ENCODE results near the gene WFIKKN2.

Gene WFIKKN2

DNA sequence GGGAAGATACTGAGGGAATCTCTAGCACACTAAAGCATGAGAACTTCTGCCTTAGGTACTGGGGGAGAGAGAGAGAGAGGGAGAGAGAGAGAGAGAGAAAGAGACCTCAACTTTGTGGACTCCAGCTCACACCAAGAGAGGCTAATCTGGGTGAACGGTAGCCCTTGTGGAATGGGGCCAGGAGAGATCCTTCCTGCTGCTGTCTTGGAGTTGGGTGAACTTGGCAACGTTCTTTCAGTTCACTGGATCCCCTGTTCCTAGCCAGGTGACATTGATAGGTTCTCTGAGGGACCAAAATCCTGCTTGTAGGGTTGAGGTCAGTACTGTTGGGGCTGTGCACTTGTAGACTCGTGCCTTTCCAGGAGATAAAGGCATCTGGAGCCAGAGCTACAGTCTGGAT lies 26.5 kb upstream of the WFIKKN2 start:
- DNase-seq: no peak

DNA sequence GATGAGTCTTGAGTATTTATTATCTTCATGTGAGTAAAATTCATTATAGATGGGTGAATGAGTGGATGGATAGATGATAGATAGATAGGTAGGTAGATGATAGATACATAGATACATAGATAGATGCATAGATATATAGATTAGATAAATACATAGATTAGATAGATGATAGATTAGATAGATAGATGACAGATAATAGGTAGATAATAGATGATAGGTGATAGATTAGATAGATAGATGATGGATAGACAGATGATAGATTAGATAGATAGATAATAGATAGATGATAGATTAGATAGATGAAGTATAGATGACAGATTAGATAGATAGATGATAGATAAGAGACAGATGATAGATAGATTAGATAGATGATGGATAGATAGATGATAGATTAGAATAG lies 21.8 kb upstream of the WFIKKN2 start:
- no peak for DNase-seq

DNA sequence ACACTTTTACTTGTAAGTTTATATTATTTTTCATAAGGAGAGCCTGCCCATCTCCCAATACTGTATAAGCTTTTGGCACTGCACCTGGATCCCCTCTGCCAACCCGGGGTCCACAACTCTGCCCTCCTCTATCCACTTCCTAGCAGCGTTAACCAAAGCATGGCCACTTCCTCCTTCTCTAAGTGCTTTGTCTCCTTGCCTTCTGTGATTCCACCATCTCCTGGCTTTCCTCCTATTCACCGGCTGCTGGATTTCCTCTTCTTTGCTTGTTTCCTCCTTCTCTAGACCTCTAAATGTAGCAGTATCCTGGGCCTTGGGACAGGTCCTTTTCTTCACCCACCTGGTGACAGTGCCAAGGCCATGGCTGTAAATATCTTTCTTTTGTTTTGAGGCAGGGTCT lies 20.0 kb upstream of the WFIKKN2 start:
- no peak for DNase-seq

DNA sequence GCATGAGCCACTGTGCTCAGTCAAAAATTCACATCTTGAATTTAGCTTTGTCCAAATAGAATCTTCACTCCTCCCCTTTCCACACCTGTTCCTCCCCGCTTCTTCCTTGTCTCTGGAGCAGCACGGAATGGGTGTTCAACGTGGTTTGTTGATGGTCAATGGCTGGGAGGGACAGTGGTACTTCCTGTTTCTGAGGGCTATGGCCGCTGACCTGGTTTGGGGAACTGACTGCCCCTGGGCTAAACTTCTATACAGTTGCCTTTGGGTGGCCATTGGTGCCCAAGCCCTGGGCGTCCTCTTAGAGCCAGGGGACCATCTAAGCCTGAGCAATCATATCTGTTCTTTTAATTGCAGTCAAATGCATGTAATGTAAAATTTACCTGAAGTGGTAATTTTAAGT lies 19.1 kb upstream of the WFIKKN2 start:
- no peak for DNase-seq

DNA sequence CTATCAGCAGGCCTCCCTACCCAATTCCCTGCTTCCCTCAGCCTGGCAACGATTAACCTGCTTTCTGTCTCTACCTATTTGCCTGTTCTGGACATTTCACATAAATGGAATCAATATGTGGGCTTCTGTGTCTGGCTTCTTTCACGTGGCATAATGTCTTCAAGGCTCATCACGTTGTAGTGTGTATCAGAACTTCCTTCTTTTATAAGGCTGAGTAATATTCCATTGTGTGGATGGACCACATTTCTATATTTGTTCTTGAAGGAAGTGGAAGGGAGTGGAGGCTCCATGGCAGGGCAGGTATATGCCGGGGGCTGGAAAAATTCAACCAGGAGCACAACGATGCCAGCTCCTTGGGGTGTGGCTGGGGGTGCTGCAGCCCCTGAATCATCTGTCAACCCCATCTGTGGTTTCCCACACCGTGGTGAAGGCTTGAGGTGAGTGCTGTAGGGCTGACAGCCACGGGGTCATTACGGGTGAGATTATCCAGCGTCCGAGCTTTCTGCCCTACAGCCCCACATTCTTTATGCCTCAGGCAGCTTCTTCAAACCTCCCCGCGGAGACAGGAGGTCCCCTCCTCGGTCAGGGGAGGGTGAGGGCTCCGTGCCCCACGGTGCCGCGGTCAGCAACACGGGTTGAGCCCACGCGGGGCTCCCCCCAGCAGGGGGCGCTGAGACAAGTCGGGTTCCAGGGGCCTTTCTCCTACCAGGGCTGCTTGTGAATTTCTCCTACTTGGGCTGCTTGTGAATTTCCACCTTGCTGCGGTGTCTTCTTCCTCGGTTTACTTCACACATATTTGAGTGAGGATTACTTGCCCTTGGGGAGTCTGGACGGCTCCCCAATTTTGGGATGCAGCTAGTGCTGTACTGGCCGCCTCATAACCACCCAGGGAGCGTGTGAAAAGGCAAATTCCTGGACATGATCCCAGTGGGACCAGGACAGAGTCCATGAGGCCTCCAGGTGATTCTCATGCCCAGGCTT lies 18.3 kb upstream of the WFIKKN2 start:
- DNase-seq: peak; percentile 19

DNA sequence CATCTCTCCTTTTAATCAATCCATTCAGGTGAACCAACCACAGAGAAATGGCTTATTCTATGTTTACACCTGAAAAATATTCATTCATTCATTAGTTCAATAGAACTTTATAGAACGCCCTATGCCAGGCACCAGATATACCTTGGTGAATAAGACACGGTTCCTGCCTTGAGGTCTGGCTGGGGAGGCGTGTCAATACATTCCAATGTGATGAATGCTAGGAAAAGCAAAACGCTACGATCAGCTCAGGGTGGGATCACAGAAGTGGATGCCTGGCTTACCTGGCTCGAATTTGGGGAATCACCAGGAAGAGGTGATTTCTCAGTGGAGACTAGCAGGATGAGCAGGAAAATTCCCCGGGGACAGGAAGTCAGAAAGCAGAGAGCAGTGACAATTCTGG lies 17.5 kb upstream of the WFIKKN2 start:
- DNase-seq: peak; percentile 21

DNA sequence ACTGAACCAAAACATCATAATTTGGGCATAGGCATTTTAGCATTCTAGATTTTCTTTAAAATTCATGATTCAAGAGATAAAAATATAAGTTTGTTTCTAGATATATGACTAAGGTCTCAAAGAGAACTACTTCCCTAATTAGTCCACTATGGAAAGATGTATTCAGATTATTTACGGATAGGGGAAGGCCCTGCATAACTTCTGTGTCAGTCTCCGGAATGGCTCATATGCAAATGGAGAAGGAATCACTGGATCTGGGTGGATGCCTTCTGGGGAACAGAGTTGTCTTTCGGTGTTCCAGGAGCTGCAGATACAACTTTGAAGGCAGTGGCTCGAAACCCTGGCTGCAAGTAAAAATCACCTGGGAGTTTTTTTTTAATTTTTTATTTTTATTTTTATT lies 17.1 kb upstream of the WFIKKN2 start:
- no peak for DNase-seq

DNA sequence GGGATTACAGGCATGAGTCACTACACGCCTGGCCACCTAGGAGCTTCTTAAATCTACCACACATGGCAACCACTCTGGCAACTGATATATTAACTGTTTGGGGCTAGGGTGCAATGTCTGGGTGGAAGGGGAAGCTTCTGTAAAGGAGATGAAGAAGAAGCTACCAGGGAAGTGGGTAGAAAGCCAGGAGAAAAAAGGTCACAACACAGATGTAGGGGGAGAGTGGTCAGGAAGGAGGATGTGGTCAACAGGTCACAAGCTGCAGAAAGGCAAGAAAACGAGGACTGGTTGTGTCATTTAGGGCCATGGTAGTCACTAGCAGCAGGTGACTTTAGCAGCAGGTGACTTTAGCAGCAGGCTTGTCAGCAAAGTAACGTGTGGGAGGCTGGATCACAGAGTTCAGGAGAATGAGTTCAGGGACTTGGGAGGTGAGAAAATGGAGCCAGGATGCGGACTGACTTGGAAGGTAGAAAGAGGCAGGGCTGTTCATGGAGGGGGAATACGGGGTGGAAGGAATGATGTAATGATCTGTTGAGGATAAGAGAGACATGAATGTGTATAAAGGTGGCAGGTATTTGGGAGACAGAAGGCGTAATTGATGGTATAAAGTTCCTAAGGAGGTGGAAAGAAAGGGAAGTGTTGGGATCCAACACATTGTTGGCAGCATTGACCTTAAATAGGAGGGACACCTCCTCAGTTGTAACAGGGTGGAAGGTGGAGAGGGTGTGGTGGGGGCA lies 16.3 kb upstream of the WFIKKN2 start:
- DNase-seq: no peak

DNA sequence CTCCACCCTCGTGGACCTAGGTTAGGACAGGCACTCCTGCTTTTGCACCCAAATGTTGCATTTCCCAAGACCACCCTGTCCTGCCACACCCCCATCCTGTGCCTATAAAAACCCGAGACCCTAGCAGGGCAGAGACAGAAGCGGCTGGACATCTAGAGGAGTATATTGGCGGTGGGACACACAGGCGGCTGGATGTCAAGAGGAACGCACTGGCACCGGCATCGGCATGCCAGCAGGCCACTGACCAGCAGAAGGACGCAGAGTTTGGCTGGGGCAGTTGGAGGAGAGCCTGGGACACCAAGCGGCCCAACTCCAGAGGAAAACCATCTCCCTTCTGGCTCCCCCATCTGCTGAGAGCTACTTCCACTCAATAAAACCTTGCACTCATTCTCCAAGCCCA lies 14.7 kb upstream of the WFIKKN2 start:
- DNase-seq: no peak

DNA sequence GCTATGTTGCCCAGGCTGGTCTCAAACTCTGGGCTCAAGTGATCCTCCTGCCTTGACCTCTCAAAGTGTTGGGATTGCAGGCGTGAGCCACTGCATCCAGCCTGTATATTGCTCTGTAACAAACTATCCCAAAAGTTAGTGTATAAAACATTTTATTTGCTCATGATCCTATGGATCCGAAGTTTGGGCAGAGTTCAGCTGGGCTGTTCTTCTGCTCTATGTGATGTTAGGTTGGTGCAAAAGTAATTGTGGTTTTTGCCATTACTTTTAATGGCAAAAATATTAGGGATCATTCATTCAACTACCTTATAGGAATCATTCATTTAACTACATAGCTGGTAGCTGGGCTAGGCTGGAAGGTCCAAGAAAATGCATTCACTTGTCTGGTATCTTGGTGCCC lies 12.8 kb upstream of the WFIKKN2 start:
- no peak for DNase-seq

DNA sequence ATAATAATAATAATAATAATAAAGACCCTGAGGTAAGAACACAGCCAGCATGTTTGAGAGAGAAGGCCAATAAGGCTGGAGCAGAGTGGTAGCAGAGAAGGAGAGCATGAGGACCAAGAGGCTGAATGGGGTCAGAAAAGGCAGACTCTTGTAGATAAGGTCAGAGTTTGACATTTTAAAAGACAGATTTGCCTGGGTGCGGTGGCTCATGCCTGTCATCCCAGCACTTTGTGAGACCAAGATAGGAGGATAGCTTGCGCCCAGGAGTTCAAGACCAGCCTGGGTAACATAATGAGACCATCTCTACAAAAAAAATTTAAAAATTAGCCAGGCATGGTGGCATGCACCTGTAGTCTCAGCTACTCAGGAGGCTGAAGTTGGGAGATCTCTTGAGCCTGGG lies 11.0 kb upstream of the WFIKKN2 start:
- no peak for DNase-seq

DNA sequence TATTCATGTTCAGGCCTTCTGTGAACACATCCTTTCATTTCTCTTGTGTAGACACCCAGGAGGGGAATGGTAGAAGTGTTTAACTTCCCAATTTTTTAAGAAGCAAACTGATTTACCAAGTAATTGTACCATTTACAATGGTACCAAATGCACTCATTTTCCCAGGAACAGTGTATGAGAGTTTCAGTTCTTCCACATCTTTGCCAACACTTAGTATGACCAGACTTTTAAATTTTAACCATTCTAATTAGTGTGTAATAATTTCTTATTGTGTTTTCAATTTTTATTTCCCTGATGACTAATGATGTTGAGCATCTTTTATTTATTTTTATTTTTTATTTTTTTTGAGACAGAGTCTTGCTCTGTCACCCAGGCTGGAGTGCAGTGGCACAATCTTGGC lies 10.2 kb upstream of the WFIKKN2 start:
- no peak for DNase-seq

DNA sequence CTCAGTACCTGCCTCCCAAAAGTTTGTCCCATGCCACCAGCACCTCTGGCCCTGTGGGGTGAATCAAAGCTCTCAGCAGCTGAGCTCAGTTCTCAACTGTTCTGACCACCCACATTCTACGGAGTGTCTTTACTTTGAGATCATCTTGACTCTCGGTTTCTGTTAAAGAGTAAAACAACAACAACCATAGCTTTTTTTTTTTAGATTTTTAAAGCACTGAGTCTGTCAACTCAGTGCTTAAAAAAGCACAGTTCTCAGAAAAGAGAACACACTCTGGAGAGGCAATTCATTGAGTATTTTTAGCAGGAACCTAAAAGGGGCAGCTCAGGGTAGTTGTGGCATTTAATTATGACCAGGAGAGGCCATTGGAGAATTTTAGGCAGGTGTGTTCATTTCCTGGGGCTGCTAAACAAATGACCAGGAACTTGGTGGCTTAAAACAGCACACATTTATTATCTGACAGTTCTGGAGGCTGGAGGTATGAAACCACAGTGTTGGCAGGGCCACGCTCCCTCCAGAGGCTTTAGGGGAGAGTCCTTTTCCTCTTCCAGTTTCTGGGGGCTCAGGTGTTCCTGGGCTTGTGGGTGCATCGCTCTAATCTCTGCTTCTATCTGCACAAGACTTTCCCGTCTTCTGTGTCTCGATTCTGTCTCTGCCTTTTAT lies 6.7 kb upstream of the WFIKKN2 start:
- DNase-seq: no peak

DNA sequence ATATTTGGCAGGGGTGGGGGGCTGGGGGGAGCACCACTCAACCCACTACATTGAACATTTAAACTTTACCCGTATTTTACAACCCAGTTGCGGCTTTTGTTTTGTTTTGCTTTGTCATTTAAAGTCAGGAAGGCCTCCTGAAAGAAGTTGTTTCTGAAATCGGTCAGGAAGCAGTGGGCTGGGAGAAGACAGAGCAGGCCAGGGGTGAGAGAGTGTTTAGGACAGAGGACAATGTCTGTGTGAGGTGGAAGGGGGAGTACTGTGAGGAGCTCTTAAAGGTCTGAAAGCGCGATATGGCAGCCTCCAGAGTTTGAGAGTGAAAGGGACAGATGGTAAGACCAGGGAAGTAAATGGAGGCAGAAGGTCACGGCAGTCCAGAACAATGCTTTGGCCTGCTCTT lies 6.1 kb upstream of the WFIKKN2 start:
- DNase-seq: no peak

DNA sequence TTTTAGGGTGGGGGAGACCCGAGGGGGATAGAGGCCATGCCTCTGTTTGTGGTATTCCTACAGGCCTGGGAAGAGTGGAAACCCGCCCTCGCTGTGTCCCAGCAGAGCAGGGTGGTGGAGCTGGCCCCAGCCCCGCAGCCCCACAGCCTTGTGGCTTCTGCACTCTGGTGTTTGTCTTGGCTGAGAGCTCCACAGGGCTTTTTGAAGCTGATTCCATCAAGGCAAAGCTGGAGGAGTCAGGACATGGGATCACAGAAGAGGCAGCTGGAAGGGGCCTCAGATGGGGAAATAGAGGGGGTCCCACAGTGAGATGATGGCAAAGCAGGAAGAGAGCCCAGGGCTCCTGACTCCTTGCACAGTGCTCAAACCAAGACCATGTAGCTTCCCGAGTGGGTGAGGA lies 5.0 kb upstream of the WFIKKN2 start:
- peak; percentile 29 for DNase-seq

DNA sequence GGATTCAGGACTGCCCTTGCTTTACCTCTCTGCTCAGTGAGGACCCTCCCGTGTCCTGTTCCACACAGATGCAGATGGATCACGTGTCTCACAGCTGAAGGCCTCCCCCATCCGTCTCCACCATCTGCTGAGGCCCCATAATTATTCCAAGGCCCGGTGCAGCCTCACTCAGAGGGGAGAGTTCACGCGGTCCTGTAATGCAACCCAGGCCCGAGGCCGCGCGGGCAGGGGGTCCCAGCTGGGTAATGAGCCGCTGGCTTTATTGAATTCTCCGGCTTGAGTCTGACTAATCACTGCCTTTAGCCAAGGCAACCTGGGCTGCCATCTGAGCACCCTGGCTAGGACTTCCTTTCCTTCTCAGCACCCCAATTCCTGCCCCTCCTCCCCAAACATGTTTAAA lies 4.4 kb upstream of the WFIKKN2 start:
- DNase-seq: no peak

DNA sequence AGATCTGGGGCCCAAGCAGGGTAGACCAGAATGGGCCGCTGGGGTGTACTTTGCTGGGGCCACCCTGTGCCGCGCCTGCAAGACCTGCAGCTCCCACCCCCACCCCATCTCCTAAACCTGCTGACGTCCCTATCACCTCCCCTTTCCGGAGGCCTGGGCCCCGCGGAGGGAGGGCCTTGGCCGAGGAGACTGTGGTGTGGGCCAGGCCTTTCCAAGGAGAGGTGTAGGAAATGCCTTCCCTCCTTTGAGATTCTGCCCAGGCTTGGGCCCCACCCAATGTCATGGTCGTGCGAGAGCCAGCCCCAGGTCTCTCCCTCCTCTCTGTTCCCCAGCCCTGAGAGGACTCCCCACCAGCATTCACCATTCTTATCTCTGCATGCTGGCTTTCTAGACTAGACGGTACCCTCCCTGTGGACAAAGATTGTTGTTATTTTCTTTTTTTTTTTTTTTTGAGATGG lies 3.9 kb upstream of the WFIKKN2 start:
- no peak for DNase-seq

DNA sequence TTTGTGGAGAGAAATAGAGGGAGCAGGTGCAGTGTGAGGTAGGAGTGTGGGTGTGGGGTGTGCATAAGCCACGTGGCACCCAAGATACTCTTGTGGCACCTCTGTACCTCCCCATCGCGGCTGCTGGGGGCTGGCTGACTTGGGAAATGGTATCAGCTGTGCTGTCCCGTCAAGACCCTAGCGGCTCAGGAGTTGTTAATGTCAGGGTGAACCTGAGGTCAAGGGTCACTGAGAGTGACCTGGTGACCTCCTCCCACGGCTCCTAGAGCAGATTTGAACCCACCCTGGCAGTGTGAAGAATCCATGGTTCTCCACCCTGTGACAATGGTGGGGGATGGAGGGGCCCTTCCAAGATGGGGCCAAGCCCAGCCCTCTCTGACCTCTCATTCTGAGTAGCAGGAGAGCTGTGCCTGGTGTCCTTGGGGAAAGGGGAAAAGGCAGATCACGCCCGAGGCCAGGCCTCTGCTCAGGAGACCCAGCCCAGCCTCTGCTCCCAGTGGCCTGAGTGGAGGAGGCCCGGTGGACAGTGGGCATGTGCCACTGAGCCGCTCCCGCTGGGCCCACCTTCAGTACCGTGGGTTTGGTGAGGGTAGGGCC lies 3.0 kb upstream of the WFIKKN2 start:
- DNase-seq: no peak

DNA sequence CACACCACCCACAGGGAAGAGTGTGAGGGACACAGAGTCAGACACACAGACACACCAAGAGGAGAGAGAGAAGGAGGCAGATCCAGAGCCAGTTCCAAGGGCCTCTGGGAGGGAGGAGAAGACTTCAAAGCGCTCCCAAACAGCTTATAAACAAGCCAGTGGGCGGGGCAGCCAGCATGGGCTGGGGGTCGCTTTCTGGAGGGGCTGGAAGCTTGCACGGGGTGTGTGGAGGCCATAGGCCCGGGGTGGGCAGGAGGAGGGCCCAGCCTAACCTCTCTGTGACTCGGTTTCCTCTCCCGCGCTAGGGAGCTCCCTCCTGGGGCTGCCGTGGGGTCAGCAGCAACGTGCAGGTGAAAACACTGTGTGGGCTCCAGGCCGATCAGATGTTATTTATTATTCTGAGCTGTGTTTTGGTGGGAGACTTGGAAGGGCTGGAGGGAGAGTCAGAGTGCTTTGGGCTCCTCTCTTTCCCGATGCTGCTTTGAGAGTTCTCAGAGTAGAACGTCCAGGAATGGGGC lies 2.5 kb upstream of the WFIKKN2 start:
- DNase-seq: no peak

DNA sequence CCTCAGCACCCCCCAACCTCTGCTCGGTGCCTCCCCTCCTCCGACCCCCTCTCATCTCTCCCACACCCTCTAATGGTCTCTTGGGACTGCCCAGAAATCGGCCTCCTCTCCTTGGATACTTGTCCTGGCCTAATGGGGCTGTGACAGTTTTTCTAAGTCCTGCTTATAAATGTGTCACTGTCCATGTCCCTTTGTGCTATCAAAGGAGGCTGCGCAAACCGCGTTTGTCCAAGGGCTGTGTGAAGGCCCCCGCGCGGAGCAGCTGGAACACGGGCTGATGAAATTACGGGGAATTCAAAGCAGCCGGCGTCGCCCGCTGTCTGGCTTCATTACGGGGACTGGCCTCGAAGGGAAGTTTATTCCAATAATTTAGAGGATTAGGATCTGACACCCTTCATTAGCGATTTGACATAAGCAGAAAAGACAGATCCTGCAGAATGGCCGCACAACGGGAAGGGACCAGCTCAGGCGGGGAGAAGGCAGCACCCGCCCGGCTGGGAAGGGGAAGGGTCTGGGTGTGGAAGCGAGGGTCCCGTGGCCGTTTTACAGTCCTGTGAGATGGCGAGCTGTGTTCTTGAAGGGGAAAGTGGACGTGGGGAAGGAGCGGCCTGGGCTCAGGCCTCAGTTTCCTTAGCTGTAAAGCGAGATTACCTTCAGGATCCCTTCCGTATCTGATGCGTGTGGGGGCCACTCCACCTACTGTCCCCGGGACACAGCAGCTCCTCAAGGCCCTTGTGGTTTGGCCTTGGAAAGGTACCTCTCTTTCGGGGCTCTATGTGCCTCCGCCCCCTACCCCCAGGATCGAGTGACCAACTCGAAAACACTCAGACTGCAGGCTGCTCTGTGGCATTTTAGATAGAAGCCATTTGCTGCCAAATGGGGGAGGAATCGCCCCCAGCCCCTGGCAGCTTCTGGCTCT lies 1.6 kb upstream of the WFIKKN2 start:
- DNase-seq: no peak

All from fibroblast of skin of scalp (primary cell).